ENCODE measurements around the gene TMTC1. TPM values are rescaled to one million over a fixed set of nuclear protein-coding genes. Genes with fewer than 3 reads are reported as not detected.

Gene TMTC1
- total RNA-seq, 1 donor from 2014 or later: 0.49 TPM

GRCh38 chr12:29739279-29739991 is 44.3 kb downstream of the TMTC1 start:
- no peak overlapping the region for H3K4me3 Mint-ChIP-seq
- H3K4me1 Mint-ChIP-seq: no peaks in the 10 kb centered on the region
- no peaks in the 10 kb centered on the region for H3K9me3 Mint-ChIP-seq
- no peaks in the 10 kb centered on the region for H3K27me3 Mint-ChIP-seq
- no peak for DNase-seq
- H3K27ac Mint-ChIP-seq: no peak overlapping the region
- H3K36me3 Mint-ChIP-seq (ENCODE audit: low read depth): no peaks in the 10 kb centered on the region
- intact Hi-C loops (cut with micrococcal nuclease): no loop called here

GRCh38 chr12:29738365-29738764 is 45.4 kb downstream of the TMTC1 start:
- H3K36me3 Mint-ChIP-seq (ENCODE audit: low read depth): no peaks in the 10 kb centered on the region
- intact Hi-C loops (cut with micrococcal nuclease): no loop called here
- no peak overlapping the region for H3K4me3 Mint-ChIP-seq
- H3K9me3 Mint-ChIP-seq: no peaks in the 10 kb centered on the region
- no peak for DNase-seq
- no peaks in the 10 kb centered on the region for H3K4me1 Mint-ChIP-seq
- no peak overlapping the region for H3K27ac Mint-ChIP-seq
- H3K27me3 Mint-ChIP-seq: no peaks in the 10 kb centered on the region

GRCh38 chr12:29737644-29738043 is 46.1 kb downstream of the TMTC1 start:
- H3K27ac Mint-ChIP-seq: no peak overlapping the region
- no peak for DNase-seq
- intact Hi-C loops (cut with micrococcal nuclease): no loop called here
- no peaks in the 10 kb centered on the region for H3K9me3 Mint-ChIP-seq
- H3K4me1 Mint-ChIP-seq: no peaks in the 10 kb centered on the region
- no peaks in the 10 kb centered on the region for H3K36me3 Mint-ChIP-seq (ENCODE audit: low read depth)
- H3K4me3 Mint-ChIP-seq: no peak overlapping the region
- H3K27me3 Mint-ChIP-seq: no peaks in the 10 kb centered on the region

GRCh38 chr12:29735604-29736003 is 48.1 kb downstream of the TMTC1 start:
- Mint-ChIP-seq H3K9me3 (no peaks in the 10 kb centered on the region), H3K27me3 (no peaks in the 10 kb centered on the region), H3K4me3 (no peak overlapping the region), H3K27ac (no peak overlapping the region), H3K4me1 (no peaks in the 10 kb centered on the region), H3K36me3 (ENCODE audit: low read depth) (no peaks in the 10 kb centered on the region)
- intact Hi-C loops (cut with micrococcal nuclease): no loop called here
- no peak for DNase-seq

GRCh38 chr12:29734734-29735133 is 49.0 kb downstream of the TMTC1 start:
- no peaks in the 10 kb centered on the region for H3K27me3 Mint-ChIP-seq
- H3K27ac Mint-ChIP-seq: no peak overlapping the region
- no peaks in the 10 kb centered on the region for H3K36me3 Mint-ChIP-seq (ENCODE audit: low read depth)
- no peak for DNase-seq
- no peak overlapping the region for H3K4me3 Mint-ChIP-seq
- intact Hi-C loops (cut with micrococcal nuclease): no loop called here
- H3K9me3 Mint-ChIP-seq: no peaks in the 10 kb centered on the region
- no peaks in the 10 kb centered on the region for H3K4me1 Mint-ChIP-seq

- Mint-ChIP-seq H3K4me1 (no peaks in the 10 kb centered on the region), H3K27me3 (no peaks in the 10 kb centered on the region), H3K36me3 (ENCODE audit: low read depth) (no peaks in the 10 kb centered on the region), H3K4me3 (no peak overlapping the region), H3K27ac (no peak overlapping the region), H3K9me3 (no peaks in the 10 kb centered on the region)
- DNase-seq: no peak
- intact Hi-C loops (cut with micrococcal nuclease): no loop called here
These were observed 49.4 kb downstream of the TMTC1 start for GRCh38 chr12:29734305-29734704.

- Mint-ChIP-seq H3K27ac (no peak overlapping the region), H3K27me3 (no peaks in the 10 kb centered on the region), H3K4me3 (no peak overlapping the region), H3K4me1 (no peaks in the 10 kb centered on the region), H3K9me3 (no peaks in the 10 kb centered on the region), H3K36me3 (ENCODE audit: low read depth) (no peaks in the 10 kb centered on the region)
- intact Hi-C loops (cut with micrococcal nuclease): no loop called here
- no peak for DNase-seq
These were observed 50.2 kb downstream of the TMTC1 start for GRCh38 chr12:29733501-29733900.

GRCh38 chr12:29733060-29733459 is 50.7 kb downstream of the TMTC1 start:
- intact Hi-C loops (cut with micrococcal nuclease): no loop called here
- Mint-ChIP-seq H3K4me1 (no peaks in the 10 kb centered on the region), H3K27me3 (no peaks in the 10 kb centered on the region), H3K9me3 (no peaks in the 10 kb centered on the region), H3K4me3 (no peak overlapping the region), H3K36me3 (ENCODE audit: low read depth) (no peaks in the 10 kb centered on the region), H3K27ac (no peak overlapping the region)
- no peak for DNase-seq

GRCh38 chr12:29732593-29732992 is 51.1 kb downstream of the TMTC1 start:
- H3K27me3 Mint-ChIP-seq: no peaks in the 10 kb centered on the region
- no peaks in the 10 kb centered on the region for H3K36me3 Mint-ChIP-seq (ENCODE audit: low read depth)
- DNase-seq: no peak
- H3K27ac Mint-ChIP-seq: no peak overlapping the region
- intact Hi-C loops (cut with micrococcal nuclease): no loop called here
- no peaks in the 10 kb centered on the region for H3K4me1 Mint-ChIP-seq
- no peaks in the 10 kb centered on the region for H3K9me3 Mint-ChIP-seq
- H3K4me3 Mint-ChIP-seq: no peak overlapping the region

GRCh38 chr12:29732191-29732590 is 51.6 kb downstream of the TMTC1 start:
- Mint-ChIP-seq H3K27me3 (no peaks in the 10 kb centered on the region), H3K27ac (no peak overlapping the region), H3K9me3 (no peaks in the 10 kb centered on the region), H3K4me3 (no peak overlapping the region), H3K4me1 (no peaks in the 10 kb centered on the region), H3K36me3 (ENCODE audit: low read depth) (no peaks in the 10 kb centered on the region)
- DNase-seq: no peak
- intact Hi-C loops (cut with micrococcal nuclease): no loop called here

- Mint-ChIP-seq H3K9me3 (no peaks in the 10 kb centered on the region), H3K36me3 (ENCODE audit: low read depth) (no peaks in the 10 kb centered on the region), H3K4me3 (no peak overlapping the region), H3K27ac (no peak overlapping the region), H3K4me1 (no peaks in the 10 kb centered on the region), H3K27me3 (no peaks in the 10 kb centered on the region)
- intact Hi-C loops (cut with micrococcal nuclease): no loop called here
- DNase-seq: no peak
These were observed 52.2 kb downstream of the TMTC1 start for GRCh38 chr12:29731591-29731990.

GRCh38 chr12:29730481-29730880 is 53.3 kb downstream of the TMTC1 start:
- H3K27ac Mint-ChIP-seq: no peak overlapping the region
- no peaks in the 10 kb centered on the region for H3K4me1 Mint-ChIP-seq
- H3K4me3 Mint-ChIP-seq: no peak overlapping the region
- no peaks in the 10 kb centered on the region for H3K27me3 Mint-ChIP-seq
- intact Hi-C loops (cut with micrococcal nuclease): no loop called here
- H3K9me3 Mint-ChIP-seq: no peaks in the 10 kb centered on the region
- no peak for DNase-seq
- no peaks in the 10 kb centered on the region for H3K36me3 Mint-ChIP-seq (ENCODE audit: low read depth)

- no peak overlapping the region for H3K27ac Mint-ChIP-seq
- DNase-seq: no peak
- no peak overlapping the region for H3K4me3 Mint-ChIP-seq
- no peaks in the 10 kb centered on the region for H3K4me1 Mint-ChIP-seq
- no peaks in the 10 kb centered on the region for H3K36me3 Mint-ChIP-seq (ENCODE audit: low read depth)
- H3K27me3 Mint-ChIP-seq: no peaks in the 10 kb centered on the region
- intact Hi-C loops (cut with micrococcal nuclease): no loop called here
- H3K9me3 Mint-ChIP-seq: no peaks in the 10 kb centered on the region
These were observed 55.7 kb downstream of the TMTC1 start for GRCh38 chr12:29728030-29728429.

GRCh38 chr12:29726741-29727348 is 56.9 kb downstream of the TMTC1 start:
- Mint-ChIP-seq H3K27ac (no peak overlapping the region), H3K4me1 (no peaks in the 10 kb centered on the region), H3K36me3 (ENCODE audit: low read depth) (no peaks in the 10 kb centered on the region), H3K4me3 (no peak overlapping the region), H3K9me3 (no peaks in the 10 kb centered on the region), H3K27me3 (no peaks in the 10 kb centered on the region)
- intact Hi-C loops (cut with micrococcal nuclease): no loop called here
- no peak for DNase-seq

- Mint-ChIP-seq H3K9me3 (no peaks in the 10 kb centered on the region), H3K27me3 (no peaks in the 10 kb centered on the region), H3K36me3 (ENCODE audit: low read depth) (no peaks in the 10 kb centered on the region), H3K4me1 (no peaks in the 10 kb centered on the region), H3K27ac (no peak overlapping the region), H3K4me3 (no peak overlapping the region)
- DNase-seq: no peak
- intact Hi-C loops (cut with micrococcal nuclease): no loop called here
These were observed 57.4 kb downstream of the TMTC1 start for GRCh38 chr12:29726321-29726692.
